BE2C (cell line): ENCODE measurements around the gene ENTPD2.
A peak's percentile ranks its signal among the peaks of the same experiment; 100 is the strongest.

Experiments used
- DNase-seq: peaks from one replicate; pipeline ENCODE4 v3.0.0-alpha.2; 2020
- H3K27me3 ChIP-seq: fragments of 250-450 bp; sonication (Bioruptor Pico); 2 replicates; pipeline ENCODE4 v1.5.1; 2020; ENCODE audit warnings: mild to moderate bottlenecking
- H3K36me3 ChIP-seq: fragments of 250-450 bp; sonication (Bioruptor Pico); 2 replicates; pipeline ENCODE4 v1.5.1; 2020; ENCODE audit warnings: mild to moderate bottlenecking
- H3K4me1 ChIP-seq: fragments of 250-450 bp; sonication (Bioruptor Pico); 2 replicates; pipeline ENCODE4 v1.5.1; 2020
- H3K4me3 ChIP-seq: 2 replicates; pipeline ENCODE4 v1.5.1; 2011; ENCODE audit warnings: low read depth, low read length
- H3K9me3 ChIP-seq: fragments of 250-450 bp; sonication (Bioruptor Pico); 2 replicates; pipeline ENCODE4 v1.5.1; 2020
- TF ChIP-seq, protein P1 (sequence below): IDR thresholded peaks from 2 replicates; pipeline ENCODE4 v1.5.1; 2012; ENCODE audit warnings: mild to moderate bottlenecking, low read depth, low read length

The ENTPD2 gene

DNA sequence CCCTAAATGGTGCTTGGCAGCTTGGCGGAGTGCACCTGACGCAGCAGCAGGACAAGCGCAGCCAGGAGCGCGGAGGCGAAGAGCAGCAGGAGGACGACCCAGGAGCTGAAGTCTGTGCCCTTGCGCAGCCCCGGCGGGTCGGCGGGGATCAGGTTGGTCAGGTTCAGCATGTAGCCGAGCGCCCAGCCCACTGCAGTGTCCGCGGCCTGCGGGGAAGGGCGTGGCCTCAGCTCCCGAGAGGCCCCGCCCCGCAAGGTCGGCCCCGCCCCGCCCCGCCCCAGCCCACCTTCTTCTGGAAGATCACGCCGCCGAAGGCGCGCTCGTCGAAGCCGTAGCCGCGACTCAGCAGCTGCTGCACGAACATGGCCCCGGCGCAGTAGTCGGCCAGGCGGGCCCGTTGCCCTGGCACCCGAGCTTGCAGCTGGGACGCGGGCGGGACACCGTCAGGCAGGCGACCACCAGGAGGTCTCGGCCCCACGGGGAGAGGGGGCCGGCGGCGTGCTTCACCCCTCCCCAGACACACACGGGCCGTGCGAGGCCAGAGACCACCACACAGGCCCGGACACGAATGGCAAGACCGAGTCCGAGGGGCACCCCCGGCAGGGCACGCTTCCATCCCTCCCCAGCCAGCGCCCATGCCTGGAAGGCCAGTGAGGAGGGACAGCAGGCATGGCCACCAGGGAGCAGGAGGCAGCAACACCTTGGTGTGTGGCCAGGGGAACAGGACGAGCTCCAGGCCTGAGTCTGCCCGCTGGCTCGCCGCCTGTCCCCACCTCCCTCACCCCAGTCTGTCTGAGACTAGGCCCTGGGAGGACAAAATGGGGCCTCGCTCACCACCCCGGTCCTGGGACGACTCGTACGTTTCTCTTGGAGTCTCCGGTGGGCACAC lies 5.0 kb downstream of the ENTPD2 start:
- peaks cover 6% of the 10 kb centered on the region for H3K4me1 ChIP-seq
- no peaks in the 10 kb centered on the region for H3K9me3 ChIP-seq
- peaks cover 9% of the 10 kb centered on the region for H3K27me3 ChIP-seq
- H3K36me3 ChIP-seq = no peaks in the 10 kb centered on the region
- DNase-seq = no peak
- no peak overlapping the region for H3K4me3 ChIP-seq
- TF ChIP-seq, protein P1, sequence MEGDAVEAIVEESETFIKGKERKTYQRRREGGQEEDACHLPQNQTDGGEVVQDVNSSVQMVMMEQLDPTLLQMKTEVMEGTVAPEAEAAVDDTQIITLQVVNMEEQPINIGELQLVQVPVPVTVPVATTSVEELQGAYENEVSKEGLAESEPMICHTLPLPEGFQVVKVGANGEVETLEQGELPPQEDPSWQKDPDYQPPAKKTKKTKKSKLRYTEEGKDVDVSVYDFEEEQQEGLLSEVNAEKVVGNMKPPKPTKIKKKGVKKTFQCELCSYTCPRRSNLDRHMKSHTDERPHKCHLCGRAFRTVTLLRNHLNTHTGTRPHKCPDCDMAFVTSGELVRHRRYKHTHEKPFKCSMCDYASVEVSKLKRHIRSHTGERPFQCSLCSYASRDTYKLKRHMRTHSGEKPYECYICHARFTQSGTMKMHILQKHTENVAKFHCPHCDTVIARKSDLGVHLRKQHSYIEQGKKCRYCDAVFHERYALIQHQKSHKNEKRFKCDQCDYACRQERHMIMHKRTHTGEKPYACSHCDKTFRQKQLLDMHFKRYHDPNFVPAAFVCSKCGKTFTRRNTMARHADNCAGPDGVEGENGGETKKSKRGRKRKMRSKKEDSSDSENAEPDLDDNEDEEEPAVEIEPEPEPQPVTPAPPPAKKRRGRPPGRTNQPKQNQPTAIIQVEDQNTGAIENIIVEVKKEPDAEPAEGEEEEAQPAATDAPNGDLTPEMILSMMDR = no peak

DNA sequence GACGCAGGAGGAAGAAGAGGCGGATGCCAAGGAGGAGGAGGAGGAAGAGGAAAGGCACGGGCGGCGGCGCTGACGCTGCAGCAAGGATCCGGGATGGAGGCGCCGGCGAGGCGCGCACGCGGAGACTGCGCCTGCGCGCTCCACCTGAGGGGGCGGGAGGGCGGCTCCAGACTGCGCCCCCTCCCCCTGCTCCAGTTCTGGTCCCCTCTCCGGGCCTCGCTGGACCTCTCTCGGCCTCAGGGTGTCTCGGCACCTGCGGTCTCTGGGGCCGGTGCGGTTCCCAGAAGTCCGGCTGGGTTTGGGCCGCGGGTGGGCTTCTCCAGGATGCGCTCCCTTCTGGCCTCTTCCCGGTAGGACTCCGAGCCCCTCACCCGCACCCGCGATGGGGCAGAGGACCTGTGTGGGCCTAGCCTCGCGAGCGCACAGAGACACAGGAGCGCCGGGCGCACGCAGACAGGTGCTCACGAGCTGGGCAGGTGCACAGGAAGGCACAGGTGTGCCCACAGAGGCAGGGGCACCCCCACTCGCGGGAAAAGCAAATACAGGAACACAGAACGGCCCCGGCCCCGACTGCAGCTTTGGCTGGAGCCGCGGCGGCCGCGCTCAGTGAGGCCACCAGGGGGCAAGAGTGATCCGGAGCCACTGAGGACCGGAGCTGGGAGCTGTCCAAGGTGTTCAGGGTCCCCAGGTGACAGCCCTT lies 7.6 kb downstream of the ENTPD2 start, which contains the start of gene NPDC1:
NPDC1 (minus strand) TSS at position 90 of the 700 bp plus-strand sequence. CDS start 188 bp downstream, outside the sequence.
- Histone ChIP-seq H3K27me3 (peaks cover 9% of the 10 kb centered on the region), H3K4me3 (peak within 1 kb of the TSS; percentile 83), H3K36me3 (no peaks in the 10 kb centered on the region), H3K9me3 (no peaks in the 10 kb centered on the region), H3K4me1 (peaks cover 14% of the 10 kb centered on the region)
- TF ChIP-seq, protein P1 = peak; percentile 82
- DNase-seq = peak; percentile 90

DNA sequence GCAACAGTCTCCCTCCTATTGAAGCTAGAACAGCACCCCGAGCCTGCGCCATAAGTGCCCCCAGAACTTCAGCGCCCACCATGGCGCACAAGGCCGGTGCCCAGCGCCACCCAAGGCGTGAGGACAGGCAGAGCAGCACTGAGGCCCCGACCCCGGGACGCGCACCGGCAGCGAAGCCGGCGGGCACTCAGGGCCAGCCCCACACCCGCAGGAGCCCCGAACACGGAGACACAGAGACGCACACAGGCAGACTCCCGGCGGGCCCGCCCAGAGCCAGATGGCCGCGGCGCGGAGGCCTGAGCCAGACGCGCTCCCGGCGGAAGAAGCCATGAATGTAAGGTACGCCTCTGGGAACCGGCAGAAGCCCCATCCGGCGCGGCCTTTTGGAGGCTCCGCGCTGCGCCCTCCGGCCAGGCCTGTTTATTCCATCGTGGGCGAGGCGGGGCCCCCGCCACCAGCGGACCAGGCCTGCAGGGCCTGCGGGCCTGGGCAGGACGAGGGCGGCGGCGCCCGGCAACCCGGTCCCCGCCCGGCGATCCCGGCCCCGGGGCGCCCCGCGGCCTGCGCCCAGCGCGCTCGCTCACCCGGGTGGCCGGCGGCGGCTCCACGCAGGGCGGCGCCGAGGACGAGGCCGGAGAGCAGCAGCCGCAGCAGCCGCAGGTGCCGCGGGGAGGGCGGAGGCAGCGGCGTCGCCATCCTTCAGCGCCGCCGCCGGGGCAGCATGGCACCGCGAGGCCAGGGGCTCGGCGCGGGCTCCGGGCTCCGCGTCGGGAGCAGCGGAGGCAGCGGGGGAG lies 8.4 kb downstream of the ENTPD2 start:
- TF ChIP-seq, protein P1 = no peak
- peak; percentile 79 for DNase-seq
- peaks cover 9% of the 10 kb centered on the region for H3K27me3 ChIP-seq
- H3K4me1 ChIP-seq = peaks cover 14% of the 10 kb centered on the region
- H3K9me3 ChIP-seq = no peaks in the 10 kb centered on the region
- H3K4me3 ChIP-seq = peak overlapping the region; percentile 83
- H3K36me3 ChIP-seq = peaks cover 6% of the 10 kb centered on the region; the same call in 1 of the 2 replicates

DNA sequence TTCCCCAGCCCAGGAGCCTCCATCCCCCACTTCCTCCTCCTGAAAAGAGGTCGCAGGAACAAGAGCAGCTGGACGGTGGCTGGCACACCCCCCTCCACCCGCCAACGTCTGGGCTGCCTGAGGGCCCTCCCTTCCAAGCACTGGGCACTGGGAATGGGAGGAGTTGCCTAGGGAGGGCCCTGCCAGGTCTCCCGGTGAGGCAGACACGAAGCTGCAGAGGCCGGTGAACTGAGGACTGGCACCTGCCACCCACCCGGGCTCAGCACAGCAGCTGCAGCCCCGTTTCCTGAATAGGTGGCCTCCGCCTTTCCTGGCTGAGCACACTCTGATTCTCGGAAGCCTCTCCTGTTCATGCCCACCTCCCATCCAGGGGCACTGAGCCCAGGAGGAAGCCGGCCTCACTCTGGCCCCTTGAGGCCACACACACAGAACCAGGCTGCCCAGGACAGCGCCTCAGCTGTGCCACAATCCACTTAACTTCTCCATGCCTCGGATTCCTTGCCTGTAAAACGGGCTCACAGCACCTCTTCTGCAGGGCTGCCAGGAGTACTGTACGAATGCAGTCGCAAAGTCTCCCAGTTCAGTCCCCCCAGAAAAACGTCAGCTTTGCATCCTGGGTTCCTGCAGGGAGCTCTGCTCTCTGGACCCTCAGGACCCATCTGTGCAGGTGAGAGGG lies 9.2 kb downstream of the ENTPD2 start:
- Histone ChIP-seq H3K36me3 (peaks cover 11% of the 10 kb centered on the region), H3K9me3 (no peaks in the 10 kb centered on the region), H3K4me1 (peaks cover 14% of the 10 kb centered on the region), H3K27me3 (peaks cover 8% of the 10 kb centered on the region), H3K4me3 (peak overlapping the region; percentile 83)
- TF ChIP-seq, protein P1 = no peak
- DNase-seq = no peak

DNA sequence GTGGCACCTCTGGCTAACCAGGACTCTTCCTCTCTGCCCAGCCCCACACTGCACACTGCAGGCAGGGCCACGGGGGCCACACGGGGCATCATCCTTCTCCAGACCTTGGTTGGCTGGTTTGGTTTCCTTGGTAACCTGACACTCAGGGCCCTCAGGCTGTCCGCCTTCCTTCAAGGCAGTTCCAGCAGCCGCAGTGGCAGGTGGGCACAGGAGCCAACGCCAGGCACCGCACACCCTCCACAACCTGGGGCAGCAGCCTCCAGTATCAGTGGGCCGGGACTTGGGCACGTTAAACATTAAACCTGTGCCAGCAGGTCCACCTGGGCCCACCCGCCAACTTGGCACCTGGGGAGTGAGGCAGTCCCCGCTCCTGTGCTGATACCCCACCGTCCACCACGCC lies 9.8 kb downstream of the ENTPD2 start:
- TF ChIP-seq, protein P1 = no peak
- H3K9me3 ChIP-seq = no peaks in the 10 kb centered on the region
- no peak for DNase-seq
- peaks cover 17% of the 10 kb centered on the region for H3K36me3 ChIP-seq
- peak overlapping the region; percentile 83 for H3K4me3 ChIP-seq
- H3K27me3 ChIP-seq = peaks cover 2% of the 10 kb centered on the region
- peaks cover 14% of the 10 kb centered on the region for H3K4me1 ChIP-seq
